Stimulated activated CD4-positive, alpha-beta T cell treated with anti-CD3 and anti-CD28 coated beads, Interleukin-2, amount 100 ng/mL, for 48 hours (primary cell): ENCODE data around the gene PLXNA4.

Experiments used
- DNase-seq, 2 donors: peaks; one replicate each; pipeline ENCODE4 v3.0.0-alpha.2; 2020

Gene PLXNA4

GRCh38 chr7:132251327-132251659, 325.0 kb downstream of the PLXNA4 start:
- no peak for DNase-seq

- no peak for DNase-seq
These were observed 325.6 kb downstream of the PLXNA4 start for GRCh38 chr7:132250480-132251326.

GRCh38 chr7:132249256-132249971, 326.9 kb downstream of the PLXNA4 start:
- DNase-seq = no peak

GRCh38 chr7:132248841-132249240, 327.4 kb downstream of the PLXNA4 start:
- DNase-seq = no peak

DNA sequence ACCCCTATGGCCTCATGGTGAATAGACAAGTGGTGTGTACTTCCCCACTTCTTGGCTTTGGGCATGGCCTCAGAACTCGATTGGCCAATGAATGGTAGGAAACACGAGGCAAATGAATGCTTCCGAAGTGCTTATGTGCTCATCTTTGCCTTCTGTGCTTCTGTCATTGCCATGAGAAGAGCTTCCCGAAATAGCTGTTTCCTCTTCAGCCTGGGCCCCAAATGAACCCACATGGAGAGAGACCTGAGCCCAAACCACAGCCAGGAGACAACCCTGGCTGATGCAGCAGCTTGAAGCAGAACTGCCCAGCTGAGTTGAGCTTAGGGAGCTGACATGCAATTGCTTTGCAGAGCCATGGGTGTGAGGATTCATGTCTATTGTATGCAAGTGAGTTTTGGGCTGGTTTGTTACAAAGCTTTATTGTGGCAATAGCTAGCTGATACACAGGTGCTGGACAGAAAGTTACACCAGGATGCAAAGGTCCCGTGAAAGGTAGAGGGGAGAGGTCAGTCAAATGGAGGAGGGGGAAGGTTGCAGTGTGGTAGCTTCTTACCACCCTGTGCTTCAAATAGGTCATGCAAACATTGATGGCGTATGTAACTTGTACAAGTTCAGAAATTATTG, 328.2 kb downstream of the PLXNA4 start:
- no peak for DNase-seq

DNA sequence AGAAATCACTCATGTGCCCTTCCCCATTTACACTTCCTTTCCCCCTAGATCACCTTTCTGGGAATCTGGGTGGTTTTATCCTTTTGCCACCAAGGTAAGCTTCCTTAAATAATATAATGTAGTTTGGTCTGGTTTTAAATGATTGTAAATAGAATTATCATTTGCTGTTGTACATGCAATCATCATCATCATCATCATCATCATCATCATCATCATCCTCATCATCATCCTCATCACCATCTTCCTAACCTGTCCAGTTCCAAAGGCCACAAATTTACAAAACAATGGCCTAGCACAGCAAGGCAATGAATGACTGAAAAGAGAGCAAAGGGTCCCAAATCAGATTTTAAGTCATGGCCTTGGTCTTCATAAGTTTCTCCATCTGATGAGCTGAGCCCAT, 329.7 kb downstream of the PLXNA4 start:
- no peak for DNase-seq

- no peak for DNase-seq
These were observed 330.7 kb downstream of the PLXNA4 start for GRCh38 chr7:132245539-132245938.

DNA sequence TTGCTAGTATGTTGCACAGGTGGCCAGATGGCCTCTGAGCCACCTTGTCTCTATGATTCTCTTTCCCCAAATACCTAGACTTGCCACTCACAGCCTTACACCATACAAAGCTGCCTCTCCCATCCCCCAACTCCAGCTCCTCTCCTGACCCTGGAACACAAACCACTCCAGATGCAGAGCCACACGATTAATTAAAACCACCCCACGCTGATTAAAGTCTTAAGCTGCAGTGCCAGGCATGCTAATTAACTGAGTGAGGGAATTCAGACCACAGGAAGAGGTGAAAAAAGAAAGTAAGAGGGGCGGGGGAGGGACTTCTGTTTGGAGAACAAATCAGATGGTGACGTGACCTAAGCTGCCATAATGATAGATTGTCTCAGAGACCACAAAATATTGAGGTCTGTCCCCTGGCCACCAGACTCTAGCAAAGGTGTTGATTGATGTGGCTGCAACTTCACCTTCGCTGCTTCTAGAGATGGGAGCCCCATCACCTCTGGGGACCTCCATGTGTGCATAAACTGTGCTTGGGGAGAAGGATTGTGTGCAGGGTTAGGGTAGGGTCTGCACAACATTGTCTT, 331.3 kb downstream of the PLXNA4 start:
- DNase-seq = no peak

DNA sequence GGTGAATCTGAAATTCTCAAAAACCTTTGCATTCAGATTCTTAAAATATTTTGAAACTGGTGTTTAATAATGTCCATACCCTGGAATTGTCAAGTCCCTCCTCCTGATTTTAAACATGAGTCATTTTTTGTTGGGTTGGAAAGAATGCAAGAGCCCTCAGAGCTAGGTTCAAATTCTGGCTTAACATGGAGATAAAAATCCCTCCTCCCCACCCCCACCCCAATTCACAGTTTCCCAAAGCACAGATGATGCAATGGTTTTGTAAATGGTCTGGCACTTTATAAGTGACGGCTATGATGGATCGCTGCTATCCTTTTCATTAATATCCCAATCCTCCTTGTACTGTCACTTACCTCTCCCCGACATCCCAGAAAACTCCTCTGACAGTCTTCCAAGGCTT, 332.8 kb downstream of the PLXNA4 start:
- DNase-seq = no peak

DNA sequence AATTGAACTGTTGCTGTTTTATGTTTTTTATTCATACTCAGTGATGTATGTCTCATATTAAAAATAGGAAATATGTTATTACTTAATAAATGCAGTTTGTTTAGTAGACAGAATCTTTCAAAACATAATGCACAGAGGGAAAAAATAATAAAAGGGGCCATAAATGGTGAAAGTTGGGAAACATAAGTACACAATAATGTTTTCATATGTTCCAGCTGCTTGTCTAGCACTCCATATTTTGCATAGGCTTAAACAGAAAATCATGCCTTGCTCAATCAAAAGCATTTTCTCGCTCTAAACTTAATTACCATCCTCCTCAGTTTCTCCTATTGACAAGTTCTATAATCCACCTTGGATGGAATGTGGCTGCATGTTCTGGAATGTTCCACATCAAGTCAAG, 333.2 kb downstream of the PLXNA4 start:
- no peak for DNase-seq

DNA sequence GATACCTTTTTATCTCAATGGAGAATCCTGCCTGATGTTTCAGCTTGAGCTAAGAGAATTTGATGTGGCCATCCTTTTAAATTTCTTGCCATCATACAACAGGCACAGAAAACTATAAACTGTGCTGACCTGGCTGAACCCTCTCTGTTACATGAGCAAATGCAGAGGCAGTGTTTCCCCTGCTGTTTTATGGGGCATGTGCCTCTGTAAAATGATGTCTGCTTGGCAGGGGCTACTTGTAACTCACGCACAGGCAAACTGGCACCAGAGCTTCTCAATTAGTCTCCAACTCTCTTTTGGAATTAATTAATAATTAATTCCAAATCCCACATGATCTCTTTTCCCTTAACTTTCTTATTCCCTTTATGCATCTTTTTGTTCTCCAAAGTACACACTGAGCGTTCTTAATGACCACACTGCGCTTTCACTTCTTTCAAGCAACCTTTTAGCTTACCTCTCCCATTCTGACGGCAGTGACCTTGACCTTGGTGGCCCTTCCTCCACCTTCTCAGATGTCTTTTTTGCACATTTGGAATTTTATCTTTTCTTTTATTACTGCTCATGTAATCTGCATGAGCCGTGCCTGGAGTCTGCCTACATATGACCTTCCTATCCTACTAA, 334.0 kb downstream of the PLXNA4 start:
- no peak for DNase-seq

- no peak for DNase-seq
These were observed 335.3 kb downstream of the PLXNA4 start for GRCh38 chr7:132240821-132241422.

DNA sequence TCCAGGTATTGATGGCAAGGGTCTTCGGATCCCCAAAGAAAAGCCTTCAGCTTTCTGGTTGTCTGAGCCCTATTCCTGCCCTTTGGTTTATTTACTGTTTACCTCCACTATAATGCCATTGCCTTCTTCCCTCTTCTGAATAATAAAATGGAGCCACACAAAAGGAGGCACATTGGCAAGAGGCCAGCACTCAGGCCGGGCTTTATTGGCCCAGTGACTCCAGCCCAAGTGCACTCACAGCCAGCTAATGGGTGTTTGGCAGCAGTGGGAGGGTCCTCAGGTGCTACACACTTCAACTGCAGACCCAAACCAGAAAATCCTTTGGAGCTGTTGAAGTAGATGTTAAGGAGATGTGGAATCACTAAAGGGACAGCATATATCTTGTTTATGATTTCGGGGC, 336.0 kb downstream of the PLXNA4 start:
- DNase-seq = no peak

DNA sequence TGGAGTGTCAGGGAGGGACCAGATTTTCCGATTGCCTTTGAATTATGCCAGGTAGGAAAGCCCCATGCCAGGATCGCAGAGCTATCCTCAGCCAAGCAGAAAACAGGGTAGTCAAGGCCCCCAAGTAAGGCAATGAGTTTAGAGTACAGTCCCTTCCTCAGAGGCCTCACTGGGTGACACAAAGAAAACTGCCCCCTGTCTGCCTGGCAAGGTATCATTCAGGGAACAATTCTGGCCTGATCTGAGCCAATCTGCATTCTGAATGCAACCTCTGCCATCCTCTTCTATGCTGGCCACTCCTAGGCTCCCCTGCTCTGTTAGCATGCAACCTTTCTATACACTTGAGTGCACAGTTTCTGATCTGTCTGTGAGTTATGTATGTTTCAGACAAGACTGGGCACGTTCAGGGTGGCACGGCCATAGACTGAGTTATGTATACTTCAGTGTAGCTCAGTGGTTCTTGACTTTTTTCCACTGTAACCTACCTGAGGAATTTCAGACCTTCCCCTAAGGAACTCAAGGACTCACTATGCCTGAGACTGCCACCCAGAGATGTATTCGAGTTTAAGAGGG, 336.8 kb downstream of the PLXNA4 start:
- DNase-seq = no peak

GRCh38 chr7:132234711-132235110, 341.6 kb downstream of the PLXNA4 start:
- DNase-seq = no peak

DNA sequence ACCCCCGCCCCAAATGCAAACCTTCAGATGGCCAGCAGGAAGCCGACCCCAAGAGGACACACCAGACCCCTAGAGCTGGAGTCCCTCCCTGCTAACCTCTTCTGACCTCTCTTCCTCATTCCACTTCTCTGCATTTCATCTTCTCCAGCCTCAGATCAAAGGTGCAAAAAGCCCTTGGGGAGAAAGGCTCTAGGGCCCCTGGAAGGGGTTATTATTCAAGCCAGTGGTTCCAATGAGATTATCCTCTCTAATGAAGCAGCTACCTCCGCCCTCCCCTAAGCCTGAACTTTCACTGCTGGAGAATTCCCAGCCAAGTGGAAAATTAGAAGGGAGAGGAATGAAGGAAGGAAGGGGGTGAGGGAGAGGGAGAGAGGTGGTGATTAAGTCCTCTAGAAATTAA, 343.9 kb downstream of the PLXNA4 start:
- DNase-seq = no peak

DNA sequence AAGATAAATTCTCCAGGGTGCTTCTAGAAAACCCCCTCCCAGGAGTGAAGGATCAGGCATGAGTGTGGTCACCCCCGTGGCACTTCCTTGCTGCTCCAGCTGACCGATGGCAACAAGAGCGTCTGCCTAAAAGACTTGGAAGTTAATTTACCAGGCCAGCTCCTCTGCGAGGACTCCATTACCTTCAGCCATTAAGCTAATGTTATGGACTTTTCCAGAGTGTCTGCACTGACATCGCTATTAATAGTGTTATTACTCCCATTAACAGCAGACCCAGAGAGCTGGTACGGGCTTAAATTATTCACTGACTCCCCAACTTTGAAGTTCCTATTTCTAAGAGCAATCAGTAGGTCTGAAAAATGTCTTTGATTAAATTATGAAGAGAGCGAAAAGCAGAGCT, 345.8 kb downstream of the PLXNA4 start:
- no peak for DNase-seq

GRCh38 chr7:132228240-132228639, 348.0 kb downstream of the PLXNA4 start:
- no peak for DNase-seq

DNA sequence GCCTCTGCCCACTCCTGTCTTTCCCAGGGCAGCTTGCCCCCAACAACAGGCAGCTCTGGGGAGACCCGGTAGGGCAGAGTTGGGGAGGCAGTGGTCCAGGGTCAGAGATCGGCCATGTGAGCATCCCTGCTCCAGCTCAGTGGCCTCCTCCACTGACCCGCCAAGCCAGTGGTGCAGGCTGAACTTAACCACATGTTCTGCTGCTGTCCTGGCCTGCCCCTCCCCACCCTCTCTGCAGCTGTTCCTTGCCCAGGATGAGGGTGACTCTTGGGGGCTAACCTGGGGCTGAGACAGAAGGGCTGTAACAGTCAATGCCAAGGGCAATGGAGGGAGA, 349.3 kb downstream of the PLXNA4 start:
- no peak for DNase-seq

GRCh38 chr7:132226046-132226956, 350.0 kb downstream of the PLXNA4 start:
- DNase-seq = no peak

GRCh38 chr7:132225216-132226030, 350.8 kb downstream of the PLXNA4 start:
- DNase-seq = no peak
